ENCODE measurements around the gene P2RY2. TPM values are rescaled to one million over a fixed set of nuclear protein-coding genes. Genes with fewer than 3 reads are reported as not detected.

The P2RY2 gene
- total and polyA plus RNA-seq, 2 donors (not counting 1 experiment from before 2014, with no cell fraction given), result 0.12 to 0.37 TPM

DNA sequence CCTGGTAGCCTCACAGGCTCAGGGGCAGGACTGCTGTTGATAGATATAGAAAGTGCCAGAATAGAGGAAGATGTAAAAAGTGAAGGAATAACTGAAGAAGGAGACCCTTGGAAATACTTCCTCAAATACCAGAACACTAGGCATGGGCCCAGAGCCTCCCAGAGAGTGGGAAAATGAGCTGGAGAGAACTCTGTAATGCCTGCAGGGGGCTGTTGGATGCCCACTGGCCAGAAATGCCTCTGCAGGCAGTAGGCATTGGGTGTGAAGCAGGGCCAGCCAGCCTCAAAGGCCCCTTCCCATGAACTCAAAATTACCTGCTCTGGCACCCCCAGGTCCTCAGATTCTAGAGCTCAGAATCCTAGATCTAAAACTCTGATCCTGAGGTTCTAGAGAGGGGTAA, 15.1 kb downstream of the P2RY2 start:
- H3K4me1 ChIP-seq (ENCODE audit: control insufficient read depth in 2 of 2, insufficient read depth in 2 of 2, low read length in 2 of 2), result no peaks in the 10 kb centered on the region
- H3K9me3 ChIP-seq (ENCODE audit: control extremely low read depth in 1 of 3, control insufficient read depth in 2 of 3, insufficient read depth in 1 of 3, low read length in 2 of 3), result no peaks in the 10 kb centered on the region
- H3K4me2 ChIP-seq (replicated peaks; ENCODE audit: low read depth, low read length, poor library complexity, severe bottlenecking), result no peak overlapping the region
- H3K27ac ChIP-seq (ENCODE audit: low read length in 2 of 2), result no peak overlapping the region
- H3K9ac ChIP-seq (ENCODE audit: low read length), result no peak overlapping the region
- no peaks in the 10 kb centered on the region for H4K20me1 ChIP-seq (ENCODE audit: control insufficient read depth, insufficient read depth, low read length, poor library complexity, severe bottlenecking)
- no peak overlapping the region for H3K4me3 Mint-ChIP-seq
- intact Hi-C loops (cut with micrococcal nuclease), result no loop called here
- H3K9me3 Mint-ChIP-seq (ENCODE audit: insufficient read depth), result no peaks in the 10 kb centered on the region
- no peaks in the 10 kb centered on the region for H3K79me2 ChIP-seq (ENCODE audit: control insufficient read depth, insufficient read depth, low read length)
- DNase-seq (no peak), ATAC-seq (ENCODE audit: low read depth) (no peak)
- no peaks in the 10 kb centered on the region for H3K27me3 Mint-ChIP-seq
- H3K27me3 ChIP-seq (replicated peaks in 1 of 4; ENCODE audit: control extremely low read depth in 1 of 4, control insufficient read depth in 3 of 4, insufficient read depth in 4 of 4, low read length in 3 of 4), result no peaks in the 10 kb centered on the region
- no peak overlapping the region for H2AFZ ChIP-seq (ENCODE audit: insufficient read depth, low read depth, low read length, poor library complexity, severe bottlenecking)
- H3K4me3 ChIP-seq (ENCODE audit: control extremely low read depth in 1 of 5, extremely low read depth in 1 of 5, insufficient read depth in 1 of 5, low read depth in 2 of 5, low read length in 4 of 5), result no peak overlapping the region
- ChIA-PET POLR2A (no interaction called here), CTCF (interaction anchor here (0.7 to 14.1 kb wide), 4 partner anchors 14 to 54 kb away, joined by 3 to 281 read pairs (median 6); no protein-coding TSS in a partner anchor)
- H3K27ac Mint-ChIP-seq, result no peak overlapping the region
- no peaks in the 10 kb centered on the region for H3K36me3 ChIP-seq (replicated peaks in 1 of 2; ENCODE audit: control extremely low read depth in 1 of 2, control insufficient read depth in 1 of 2, extremely low read depth in 1 of 2, insufficient read depth in 2 of 2, low read length in 1 of 2)
- TF ChIP-seq, protein P1, sequence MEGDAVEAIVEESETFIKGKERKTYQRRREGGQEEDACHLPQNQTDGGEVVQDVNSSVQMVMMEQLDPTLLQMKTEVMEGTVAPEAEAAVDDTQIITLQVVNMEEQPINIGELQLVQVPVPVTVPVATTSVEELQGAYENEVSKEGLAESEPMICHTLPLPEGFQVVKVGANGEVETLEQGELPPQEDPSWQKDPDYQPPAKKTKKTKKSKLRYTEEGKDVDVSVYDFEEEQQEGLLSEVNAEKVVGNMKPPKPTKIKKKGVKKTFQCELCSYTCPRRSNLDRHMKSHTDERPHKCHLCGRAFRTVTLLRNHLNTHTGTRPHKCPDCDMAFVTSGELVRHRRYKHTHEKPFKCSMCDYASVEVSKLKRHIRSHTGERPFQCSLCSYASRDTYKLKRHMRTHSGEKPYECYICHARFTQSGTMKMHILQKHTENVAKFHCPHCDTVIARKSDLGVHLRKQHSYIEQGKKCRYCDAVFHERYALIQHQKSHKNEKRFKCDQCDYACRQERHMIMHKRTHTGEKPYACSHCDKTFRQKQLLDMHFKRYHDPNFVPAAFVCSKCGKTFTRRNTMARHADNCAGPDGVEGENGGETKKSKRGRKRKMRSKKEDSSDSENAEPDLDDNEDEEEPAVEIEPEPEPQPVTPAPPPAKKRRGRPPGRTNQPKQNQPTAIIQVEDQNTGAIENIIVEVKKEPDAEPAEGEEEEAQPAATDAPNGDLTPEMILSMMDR (IDR thresholded peaks at IDR 0.05), result no peak
- TF ChIP-seq EZH2 (IDR thresholded peaks at IDR 0.05; ENCODE audit: borderline replicate concordance, insufficient read depth, low read depth, low read length, poor library complexity, severe bottlenecking), result no peak
- H3K4me1 Mint-ChIP-seq, result no peaks in the 10 kb centered on the region

DNA sequence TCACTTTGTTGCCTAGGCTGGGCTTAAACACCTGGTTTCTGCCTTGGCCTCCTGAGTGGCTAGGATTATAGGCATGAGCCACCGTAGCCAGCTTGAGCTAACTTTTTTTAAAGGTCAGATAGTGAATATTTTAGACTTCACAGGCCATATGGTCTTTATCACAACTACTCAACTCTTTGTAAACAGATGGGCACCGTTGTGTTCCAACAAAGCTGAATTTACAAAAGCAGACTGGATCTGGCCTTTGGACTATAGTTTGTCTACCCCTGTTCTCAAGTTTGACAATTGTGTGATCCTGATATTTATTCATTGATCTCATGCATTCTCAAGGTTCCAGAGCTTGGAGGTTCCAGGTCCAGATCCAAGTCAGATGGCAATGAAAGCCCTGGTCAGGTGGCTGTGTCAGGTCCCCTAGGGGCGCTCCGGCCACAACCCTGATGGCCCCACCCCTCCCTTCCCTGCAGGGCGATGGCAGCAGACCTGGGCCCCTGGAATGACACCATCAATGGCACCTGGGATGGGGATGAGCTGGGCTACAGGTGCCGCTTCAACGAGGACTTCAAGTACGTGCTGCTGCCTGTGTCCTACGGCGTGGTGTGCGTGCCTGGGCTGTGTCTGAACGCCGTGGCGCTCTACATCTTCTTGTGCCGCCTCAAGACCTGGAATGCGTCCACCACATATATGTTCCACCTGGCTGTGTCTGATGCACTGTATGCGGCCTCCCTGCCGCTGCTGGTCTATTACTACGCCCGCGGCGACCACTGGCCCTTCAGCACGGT, 15.8 kb downstream of the P2RY2 start:
- H3K4me2 ChIP-seq (replicated peaks; ENCODE audit: low read depth, low read length, poor library complexity, severe bottlenecking), result no peak overlapping the region
- intact Hi-C loops (cut with micrococcal nuclease), result no loop called here
- H3K4me3 ChIP-seq (ENCODE audit: control extremely low read depth in 1 of 5, extremely low read depth in 1 of 5, insufficient read depth in 1 of 5, low read depth in 2 of 5, low read length in 4 of 5), result no peak overlapping the region
- WGBS (ENCODE audit: insufficient coverage), result 97% methylated on average over 20 of the region's 23 CpGs
- DNase-seq (no peak), ATAC-seq (ENCODE audit: low read depth) (no peak)
- no peaks in the 10 kb centered on the region for H3K36me3 ChIP-seq (replicated peaks in 1 of 2; ENCODE audit: control extremely low read depth in 1 of 2, control insufficient read depth in 1 of 2, extremely low read depth in 1 of 2, insufficient read depth in 2 of 2, low read length in 1 of 2)
- no peak overlapping the region for H2AFZ ChIP-seq (ENCODE audit: insufficient read depth, low read depth, low read length, poor library complexity, severe bottlenecking)
- no peaks in the 10 kb centered on the region for H3K27me3 ChIP-seq (replicated peaks in 1 of 4; ENCODE audit: control extremely low read depth in 1 of 4, control insufficient read depth in 3 of 4, insufficient read depth in 4 of 4, low read length in 3 of 4)
- no peaks in the 10 kb centered on the region for H3K9me3 ChIP-seq (ENCODE audit: control extremely low read depth in 1 of 3, control insufficient read depth in 2 of 3, insufficient read depth in 1 of 3, low read length in 2 of 3)
- H3K4me1 ChIP-seq (ENCODE audit: control insufficient read depth in 2 of 2, insufficient read depth in 2 of 2, low read length in 2 of 2), result no peaks in the 10 kb centered on the region
- ChIA-PET POLR2A (no interaction called here), CTCF (interaction anchor here (0.7 to 14.1 kb wide), 5 partner anchors 15 to 55 kb away, joined by 3 to 281 read pairs (median 4); no protein-coding TSS in a partner anchor)
- no peak overlapping the region for H3K27ac Mint-ChIP-seq
- TF ChIP-seq EZH2 (IDR thresholded peaks at IDR 0.05; ENCODE audit: borderline replicate concordance, insufficient read depth, low read depth, low read length, poor library complexity, severe bottlenecking), result no peak
- TF ChIP-seq, protein P1 (IDR thresholded peaks at IDR 0.05), result no peak
- no peak overlapping the region for H3K27ac ChIP-seq (ENCODE audit: low read length in 2 of 2)
- no peak overlapping the region for H3K9ac ChIP-seq (ENCODE audit: low read length)
- H4K20me1 ChIP-seq (ENCODE audit: control insufficient read depth, insufficient read depth, low read length, poor library complexity, severe bottlenecking), result no peaks in the 10 kb centered on the region
- no peaks in the 10 kb centered on the region for H3K79me2 ChIP-seq (ENCODE audit: control insufficient read depth, insufficient read depth, low read length)
- H3K4me3 Mint-ChIP-seq, result no peak overlapping the region
- H3K4me1 Mint-ChIP-seq, result no peaks in the 10 kb centered on the region
- no peaks in the 10 kb centered on the region for H3K9me3 Mint-ChIP-seq (ENCODE audit: insufficient read depth)
- no peaks in the 10 kb centered on the region for H3K27me3 Mint-ChIP-seq

All from B cell (primary cell).